CD4-positive, alpha-beta T cell treated with Interleukin-6 for 4 hours (primary cell): ENCODE measurements around the gene UBE2D2.

Experiments
- DNase-seq: peaks from one replicate; pipeline ENCODE4 v3.0.0-alpha.2; 2020; ENCODE audit warnings: mixed read lengths

UBE2D2 gene

DNA sequence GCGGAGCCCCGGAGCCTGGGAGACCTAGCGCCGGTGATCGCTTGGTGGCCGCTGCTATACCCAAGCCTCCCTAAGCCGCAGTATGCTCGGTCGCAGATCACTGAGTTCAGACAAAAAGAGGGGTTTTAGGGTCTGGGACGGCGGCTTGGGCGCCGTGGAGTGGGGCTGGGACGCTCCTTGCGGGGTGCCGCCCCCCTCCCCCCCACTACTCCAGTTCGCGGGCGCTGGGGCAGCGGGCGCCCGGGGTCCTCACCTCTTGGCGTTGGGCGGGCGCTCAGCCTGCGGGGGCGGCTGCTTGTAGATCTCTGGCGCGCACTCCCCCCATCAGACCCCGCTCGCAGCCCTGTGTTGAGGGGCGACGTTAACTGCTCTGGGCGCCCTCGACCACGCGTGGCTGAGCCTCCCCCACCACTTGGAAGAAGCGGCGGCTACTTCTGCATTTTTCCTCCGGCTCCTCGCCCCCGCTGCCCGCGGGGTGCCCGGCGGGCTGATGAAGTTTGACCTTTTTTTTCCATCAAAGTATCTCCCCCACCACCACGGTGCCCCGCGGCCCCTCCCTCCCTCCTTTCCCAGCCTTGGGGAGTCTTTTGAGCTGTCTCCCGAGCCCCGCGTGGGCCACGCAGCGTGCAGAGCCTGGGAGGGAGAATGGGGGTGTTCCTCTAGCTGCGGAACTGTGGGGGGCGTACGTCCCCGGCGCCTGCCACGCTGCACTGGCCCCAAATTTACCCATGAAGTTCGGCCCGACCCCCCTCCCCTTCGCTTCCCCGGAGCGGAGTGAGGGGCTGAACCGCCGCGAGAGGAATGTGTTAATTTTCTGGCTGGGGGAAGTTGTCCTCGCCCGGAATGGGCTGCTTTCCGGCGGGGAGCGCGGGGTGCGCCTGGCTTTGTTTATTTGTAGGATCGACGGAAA is 88.2 kb downstream of the UBE2D2 start:
- no peak for DNase-seq

- peak; percentile 41 for DNase-seq
Observed at GRCh38 chr5:139650031-139650688, 89.0 kb downstream of the UBE2D2 start.

DNA sequence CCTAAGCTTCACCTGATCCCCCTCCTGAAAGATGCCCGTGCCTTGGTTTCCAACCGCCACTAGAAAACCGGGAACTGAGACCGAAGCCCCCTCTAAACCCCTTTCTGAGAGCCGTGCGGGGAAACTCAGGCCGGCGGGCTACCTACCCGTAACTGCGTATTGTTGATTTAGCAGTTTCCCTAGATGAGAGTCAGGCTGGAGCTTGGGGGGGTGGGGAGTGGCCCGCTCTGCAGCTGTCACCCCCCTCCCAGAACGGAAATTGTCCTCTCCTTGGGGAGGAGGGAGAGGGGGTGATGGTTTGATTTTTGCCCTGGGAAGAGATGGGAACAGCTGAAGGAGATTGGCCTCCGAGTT is 89.5 kb downstream of the UBE2D2 start:
- peak; percentile 2 for DNase-seq

DNA sequence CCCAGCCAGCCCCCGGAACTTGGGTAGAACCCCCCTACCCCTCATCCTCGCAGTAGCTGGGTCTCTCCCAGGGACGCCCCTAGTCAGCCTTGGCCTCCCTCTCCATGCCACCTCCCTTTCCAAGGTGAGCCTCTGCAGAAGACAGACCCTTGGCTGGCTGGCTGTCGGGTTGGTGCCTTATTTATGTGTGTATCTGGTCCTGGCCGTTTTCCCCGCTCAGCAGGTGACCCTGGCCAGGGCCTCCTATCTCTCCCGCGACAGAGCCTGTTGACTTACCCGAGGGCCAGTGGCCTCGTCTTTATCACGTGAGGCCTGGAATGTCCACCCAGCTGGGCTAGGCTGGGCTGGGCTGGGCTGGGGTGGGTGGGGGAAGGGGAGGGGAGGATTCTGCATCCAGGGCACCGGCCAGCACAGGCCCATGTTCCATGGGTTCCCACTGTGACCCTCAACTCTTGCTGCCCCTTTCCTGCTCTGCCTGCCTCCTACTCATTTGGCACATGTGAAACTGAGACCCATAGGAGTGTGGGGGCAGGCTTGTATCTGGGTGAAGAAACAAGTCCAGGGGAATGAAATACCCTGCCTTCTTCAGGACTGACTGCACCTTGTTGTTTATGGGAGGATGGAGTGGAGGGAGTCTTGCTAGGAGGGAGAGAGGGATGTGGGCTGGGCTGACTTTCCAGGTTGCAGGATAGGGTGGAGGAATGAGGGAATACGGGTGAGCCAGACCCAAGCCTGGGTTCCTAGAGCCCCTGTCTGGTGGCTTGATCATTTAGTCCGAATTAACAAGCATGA is 90.1 kb downstream of the UBE2D2 start:
- no peak for DNase-seq

DNA sequence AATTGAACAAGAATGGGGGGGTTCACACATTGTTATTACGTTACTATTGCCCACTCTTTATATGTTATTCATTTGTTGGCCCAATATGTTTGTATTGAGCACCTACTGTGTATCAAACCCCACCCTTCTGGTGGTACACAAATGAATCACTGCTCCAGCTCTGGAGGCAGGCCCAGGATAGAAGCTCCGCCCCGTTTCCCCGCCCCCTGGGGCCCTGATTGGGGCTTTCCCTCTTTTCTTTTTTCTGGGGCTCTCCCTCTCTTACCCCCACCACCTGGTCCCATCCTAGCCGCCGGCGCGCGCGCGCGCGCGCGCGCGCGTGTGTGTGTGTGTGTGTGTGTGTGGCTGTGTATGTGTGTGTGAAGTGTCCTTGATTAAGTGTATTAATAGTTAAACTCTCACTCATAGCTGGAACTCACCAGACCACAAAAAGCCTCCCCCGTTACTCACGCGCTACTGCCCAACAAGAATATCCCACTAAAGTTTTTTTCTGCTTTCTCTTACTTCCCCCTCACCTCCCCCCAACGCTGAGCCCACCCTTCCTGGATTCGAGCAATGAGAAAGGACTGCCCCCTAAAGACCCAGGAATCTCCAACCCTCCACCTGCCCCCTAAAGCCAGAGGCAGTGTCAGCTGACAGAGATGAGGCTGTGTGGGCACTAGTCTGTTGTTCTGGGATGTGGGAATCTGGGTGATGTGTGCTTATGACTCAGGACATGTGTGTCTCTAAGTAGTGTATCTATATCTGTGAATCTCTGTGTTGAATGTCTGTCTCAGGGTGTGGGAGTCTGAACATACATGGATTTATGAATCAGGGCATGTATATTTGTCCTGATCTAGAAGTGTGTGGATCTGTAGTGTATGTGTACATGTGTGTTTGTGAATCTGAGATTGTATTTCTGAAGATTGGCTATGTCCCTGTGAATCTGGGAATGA is 91.0 kb downstream of the UBE2D2 start:
- DNase-seq, result peak; percentile 62

- no peak for DNase-seq
Observed at GRCh38 chr5:139652788-139653241, 91.7 kb downstream of the UBE2D2 start.

DNA sequence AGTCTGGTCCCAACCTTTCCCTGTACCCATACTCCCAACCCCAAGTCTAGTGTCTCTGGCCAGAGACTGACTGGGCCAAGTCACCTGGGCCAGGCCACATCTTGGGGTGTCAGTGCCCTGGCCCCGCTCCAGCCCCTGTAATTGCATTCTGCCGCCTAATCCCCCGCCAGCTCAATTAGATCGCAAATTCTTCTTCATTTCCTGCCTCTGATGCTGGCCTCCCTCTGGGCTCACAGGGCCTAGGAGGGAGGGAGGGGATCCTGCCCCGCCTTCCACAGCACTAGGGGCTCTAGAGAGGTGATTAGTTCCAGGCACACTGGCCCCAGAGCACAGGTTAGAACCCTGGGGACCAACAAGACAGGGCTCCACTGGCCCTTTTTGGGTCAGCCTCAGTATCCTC is 92.5 kb downstream of the UBE2D2 start:
- no peak for DNase-seq

- no peak for DNase-seq
Observed at GRCh38 chr5:139654464-139654863, 93.3 kb downstream of the UBE2D2 start.

DNA sequence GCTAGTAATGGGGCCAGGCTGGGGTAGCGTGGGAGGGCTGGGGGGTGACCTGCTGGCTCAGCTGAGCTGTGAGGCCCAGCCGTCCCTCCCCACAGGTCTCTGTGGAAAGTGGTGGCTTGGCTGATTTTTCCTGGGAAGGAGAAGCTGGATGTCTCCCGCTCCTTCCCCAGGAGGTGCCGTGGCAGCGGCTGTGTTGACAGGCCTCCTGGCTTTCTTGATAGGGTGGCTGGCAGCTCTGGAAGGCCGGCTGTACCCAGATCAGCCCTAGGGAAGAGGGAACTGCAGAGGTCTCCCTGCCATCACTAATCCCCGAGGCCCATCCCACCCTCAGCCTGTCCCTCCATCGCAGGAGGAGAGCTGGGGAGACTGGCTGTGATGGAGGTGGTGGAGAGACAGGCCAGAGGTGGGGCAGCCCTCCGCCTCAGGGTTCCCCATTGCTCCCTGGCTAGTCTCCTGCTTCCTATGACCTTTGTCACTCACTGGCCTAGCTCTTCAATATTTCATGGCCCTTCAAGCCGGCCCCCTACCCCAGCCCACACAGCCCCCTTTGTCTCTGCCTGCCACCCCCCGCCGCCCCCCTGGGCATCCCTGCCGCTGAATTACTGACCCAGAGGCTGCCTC is 93.8 kb downstream of the UBE2D2 start:
- DNase-seq, result no peak

DNA sequence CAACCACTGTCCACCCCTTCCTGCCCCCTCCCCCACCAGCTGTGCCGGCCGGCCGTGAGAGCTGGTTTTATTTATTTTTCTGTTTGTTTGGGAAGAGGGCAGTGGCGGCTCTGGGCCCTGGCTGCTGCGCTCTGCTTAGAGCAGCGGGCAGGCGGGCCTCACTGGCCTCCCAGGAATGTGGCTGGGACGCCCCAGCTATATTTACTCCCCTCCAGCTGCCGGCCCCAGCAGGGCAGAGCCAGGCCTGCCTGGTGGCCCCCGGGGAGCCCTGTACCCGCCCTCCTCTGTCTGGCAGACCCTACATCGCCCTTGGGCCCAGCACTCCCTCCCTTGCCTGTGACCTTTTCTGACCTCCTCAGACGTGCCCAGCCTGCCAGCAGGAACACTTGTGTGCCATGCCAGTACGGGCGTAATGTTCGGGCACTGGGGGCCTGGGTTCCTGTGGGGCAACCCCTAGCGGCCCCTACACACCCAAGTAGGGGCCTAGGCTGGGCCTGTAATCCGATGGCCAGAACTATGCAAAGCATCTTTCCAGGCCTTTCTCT is 94.7 kb downstream of the UBE2D2 start:
- DNase-seq, result no peak

- DNase-seq, result no peak
Observed at GRCh38 chr5:139657363-139658321, 96.5 kb downstream of the UBE2D2 start.

DNA sequence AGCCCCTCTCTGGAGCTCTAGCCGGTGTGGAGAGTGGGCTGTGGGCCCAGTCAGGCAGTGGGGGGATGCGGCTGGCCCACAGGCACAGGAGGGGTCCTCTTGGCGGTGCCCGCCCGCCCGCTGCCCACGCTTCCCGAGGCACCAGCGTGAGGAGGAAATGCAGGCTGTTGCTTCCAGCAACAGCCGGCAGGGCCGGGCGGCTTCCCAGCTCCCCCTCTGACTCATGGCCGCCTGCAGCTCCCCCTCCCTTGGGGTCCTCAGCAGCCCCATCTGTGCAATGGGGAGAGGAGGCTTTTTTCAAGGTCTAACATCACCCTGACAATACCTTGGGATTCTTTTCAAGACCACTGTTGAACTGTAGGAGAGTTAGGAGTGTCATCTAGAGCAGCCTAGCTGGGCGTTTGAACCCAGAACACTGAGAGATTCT is 97.4 kb downstream of the UBE2D2 start:
- no peak for DNase-seq

DNA sequence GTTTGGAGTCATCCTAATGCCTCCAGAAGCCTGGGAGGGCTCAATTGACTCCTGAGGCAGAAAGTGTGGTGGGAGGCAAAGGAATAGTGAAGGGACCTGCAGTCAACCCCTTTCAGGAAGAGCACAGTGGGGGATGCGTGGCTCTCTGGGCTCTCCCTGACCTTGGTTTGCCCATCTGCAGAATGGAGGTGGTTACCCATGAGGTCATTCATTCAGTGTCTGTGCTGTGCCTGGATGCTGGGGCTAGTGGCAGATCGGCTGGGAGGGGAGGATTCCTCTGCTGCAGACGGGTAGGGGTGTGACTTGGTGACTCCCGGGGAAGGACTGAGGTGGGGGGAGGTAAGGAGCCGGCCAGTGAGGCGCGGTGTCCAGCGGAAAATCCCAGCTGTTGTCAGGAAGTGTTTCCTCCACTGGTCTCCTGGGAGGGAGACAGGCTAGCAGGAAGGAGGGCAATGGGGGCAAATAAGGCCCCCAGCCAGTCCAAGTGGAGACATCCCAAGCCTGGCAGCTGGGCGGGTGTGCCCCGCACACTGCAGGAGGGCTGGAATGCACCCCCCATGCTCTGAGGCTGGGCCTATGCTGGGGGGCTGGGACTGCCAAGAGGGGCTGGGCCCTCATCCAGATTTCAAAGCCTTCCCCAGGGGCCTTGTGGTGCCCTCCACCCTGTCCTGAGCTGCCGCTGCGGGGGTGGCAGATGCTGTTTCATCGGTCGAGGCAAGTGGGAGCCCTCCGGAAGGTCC is 98.0 kb downstream of the UBE2D2 start:
- no peak for DNase-seq

- no peak for DNase-seq
Observed at GRCh38 chr5:139659695-139660101, 98.6 kb downstream of the UBE2D2 start.

GRCh38 chr5:139660105-139660922 is 99.2 kb downstream of the UBE2D2 start:
- DNase-seq, result no peak

DNA sequence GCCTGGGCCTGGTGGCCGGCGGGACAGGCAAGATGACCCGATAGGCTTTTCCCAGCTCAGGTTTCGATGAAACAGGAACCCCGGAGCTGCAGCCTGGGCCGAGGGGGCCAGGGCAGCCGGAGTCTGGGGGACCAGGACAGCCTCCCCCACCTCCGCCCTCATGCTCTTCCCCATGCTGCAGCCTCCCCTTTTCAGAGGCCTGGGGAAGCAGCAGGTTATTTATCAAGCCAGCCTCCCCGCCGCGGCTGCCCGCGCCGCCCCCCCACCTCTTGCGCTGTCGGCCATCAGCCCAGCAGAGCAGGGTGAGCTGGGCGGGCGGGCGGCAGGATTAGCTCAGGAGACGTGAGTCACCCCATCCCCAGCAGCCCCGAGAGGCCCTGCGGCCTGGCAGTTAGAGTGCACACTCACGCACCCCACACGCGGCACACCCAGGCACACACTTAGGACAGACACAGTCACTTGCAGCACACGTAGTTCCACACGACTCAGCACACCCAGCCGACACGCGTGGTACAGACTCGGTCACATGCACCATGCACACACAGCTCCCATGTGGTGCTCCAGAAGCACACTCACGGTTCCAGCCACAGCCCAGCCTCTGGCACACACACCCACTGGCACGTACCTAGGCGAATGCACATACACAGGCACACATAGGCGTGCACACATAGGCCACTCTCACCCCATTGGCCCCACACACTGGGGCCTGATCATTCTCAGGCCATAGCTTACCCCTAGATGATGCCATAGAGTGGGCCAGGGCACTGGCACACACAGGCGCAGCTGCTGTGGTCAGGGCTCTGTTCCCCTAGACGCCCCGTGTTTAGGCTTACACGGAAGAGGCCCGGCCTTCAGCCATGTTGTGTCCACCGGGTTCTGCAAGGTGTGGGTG is 100.0 kb downstream of the UBE2D2 start:
- no peak for DNase-seq

DNA sequence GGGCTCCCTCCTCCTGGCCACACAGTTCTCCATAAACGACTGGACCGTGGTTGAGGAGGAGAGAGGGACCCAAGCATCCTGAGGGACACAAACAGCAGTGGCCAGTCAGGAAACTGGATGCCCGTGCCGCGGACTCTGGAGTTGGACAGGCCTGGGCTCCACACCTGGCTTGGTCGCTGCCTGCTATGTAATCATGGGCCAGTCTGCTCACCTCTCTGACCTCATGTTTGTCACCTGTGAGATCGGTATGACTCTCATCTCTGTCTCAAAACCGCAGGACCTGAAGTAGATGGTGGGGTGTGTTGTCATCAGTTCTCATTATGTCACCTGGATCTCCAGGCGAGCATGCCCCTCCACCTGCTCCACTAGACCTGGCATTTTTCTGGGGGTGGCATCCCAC is 101.5 kb downstream of the UBE2D2 start:
- DNase-seq, result no peak
